Stimulated activated CD4-positive, alpha-beta T cell treated with anti-CD3 and anti-CD28 coated beads, Interleukin-2, amount 100 ng/mL, for 48 hours (primary cell): Measurements from ENCODE around the gene ZNF474.

Source experiments
- DNase-seq, 2 donors: peaks; one replicate each; pipeline ENCODE4 v3.0.0-alpha.2; 2020

The ZNF474 gene

GRCh38 chr5:122154910-122155309 lies 25.6 kb downstream of the ZNF474 start:
- no peak for DNase-seq

- DNase-seq: no peak
Measured at GRCh38 chr5:122155546-122155945, 26.2 kb downstream of the ZNF474 start.

- no peak for DNase-seq
Measured at GRCh38 chr5:122156724-122157325, 27.5 kb downstream of the ZNF474 start.

GRCh38 chr5:122162100-122162638 lies 32.8 kb downstream of the ZNF474 start:
- no peak for DNase-seq

GRCh38 chr5:122163121-122164069 lies 34.0 kb downstream of the ZNF474 start:
- no peak for DNase-seq

GRCh38 chr5:122164070-122164435 lies 34.7 kb downstream of the ZNF474 start:
- no peak for DNase-seq

- no peak for DNase-seq
Measured at GRCh38 chr5:122164831-122165558, 35.6 kb downstream of the ZNF474 start.

GRCh38 chr5:122165559-122166078 lies 36.3 kb downstream of the ZNF474 start:
- no peak for DNase-seq

GRCh38 chr5:122169350-122170103 lies 40.2 kb downstream of the ZNF474 start:
- DNase-seq: no peak

GRCh38 chr5:122170620-122171019 lies 41.3 kb downstream of the ZNF474 start:
- no peak for DNase-seq

- no peak for DNase-seq
Measured at GRCh38 chr5:122172207-122172606, 42.9 kb downstream of the ZNF474 start.

- DNase-seq: no peak
Measured at GRCh38 chr5:122173474-122174415, 44.4 kb downstream of the ZNF474 start.

GRCh38 chr5:122175091-122175490 lies 45.7 kb downstream of the ZNF474 start:
- no peak for DNase-seq

GRCh38 chr5:122175852-122176251 lies 46.5 kb downstream of the ZNF474 start:
- no peak for DNase-seq

GRCh38 chr5:122177161-122177560 lies 47.8 kb downstream of the ZNF474 start:
- DNase-seq: no peak

- DNase-seq: no peak
Measured at GRCh38 chr5:122179701-122180100, 50.4 kb downstream of the ZNF474 start.

GRCh38 chr5:122180146-122180712 lies 50.9 kb downstream of the ZNF474 start:
- DNase-seq: no peak

GRCh38 chr5:122180863-122181548 lies 51.7 kb downstream of the ZNF474 start:
- no peak for DNase-seq

- no peak for DNase-seq
Measured at GRCh38 chr5:122181863-122182262, 52.5 kb downstream of the ZNF474 start.

- no peak for DNase-seq
Measured at GRCh38 chr5:122182491-122182921, 53.2 kb downstream of the ZNF474 start.
